Kidney glomerular epithelial cell (primary cell): ENCODE data around the gene POC1A.
A peak's percentile ranks its signal among the peaks of the same experiment; 100 is the strongest.
"Not testable (repeated sequence)": the region's sequence is repeated elsewhere in the genome, so short reads cannot be mapped to it uniquely, and the experiment has no call there.

Experiments
- DNase-seq: peaks from one replicate; lab custom pipeline; 2025; lab: John Stamatoyannopoulos, UW

Gene POC1A

GRCh38 chr3:52183786-52184445 lies 29.7 kb upstream of the POC1A start:
- no peak for DNase-seq

GRCh38 chr3:52182691-52183090 lies 28.5 kb upstream of the POC1A start:
- no peak for DNase-seq

- no peak for DNase-seq
Observed at GRCh38 chr3:52182196-52182595, 28.0 kb upstream of the POC1A start.

- no peak for DNase-seq
Observed at GRCh38 chr3:52181543-52181942, 27.3 kb upstream of the POC1A start.

GRCh38 chr3:52178537-52178936 lies 24.3 kb upstream of the POC1A start:
- DNase-seq: no peak

GRCh38 chr3:52178126-52178525 lies 23.9 kb upstream of the POC1A start:
- not testable (repeated sequence) for DNase-seq

- DNase-seq: no peak
Observed at GRCh38 chr3:52177701-52178042, 23.4 kb upstream of the POC1A start.

- no peak for DNase-seq
Observed at GRCh38 chr3:52176951-52177700, 22.9 kb upstream of the POC1A start.

- DNase-seq: no peak
Observed at GRCh38 chr3:52176180-52176752, 22.0 kb upstream of the POC1A start.

GRCh38 chr3:52175416-52176179 lies 21.4 kb upstream of the POC1A start:
- no peak for DNase-seq

- DNase-seq: no peak
Observed at GRCh38 chr3:52174896-52175295, 20.7 kb upstream of the POC1A start.

- no peak for DNase-seq
Observed at GRCh38 chr3:52173101-52173500, 18.9 kb upstream of the POC1A start.

GRCh38 chr3:52172262-52172757 lies 18.1 kb upstream of the POC1A start:
- no peak for DNase-seq

- no peak for DNase-seq
Observed at GRCh38 chr3:52171514-52172261, 17.5 kb upstream of the POC1A start.

GRCh38 chr3:52170217-52170616 lies 16.0 kb upstream of the POC1A start:
- DNase-seq: not testable (repeated sequence)

- no peak for DNase-seq
Observed at GRCh38 chr3:52167240-52167639, 13.0 kb upstream of the POC1A start.

- no peak for DNase-seq
Observed at GRCh38 chr3:52162250-52162872, 8.1 kb upstream of the POC1A start.

GRCh38 chr3:52159503-52159902 lies 5.3 kb upstream of the POC1A start:
- DNase-seq: no peak

GRCh38 chr3:52155912-52156311 lies 1.7 kb upstream of the POC1A start:
- no peak for DNase-seq

GRCh38 chr3:52153389-52154096 lies 680 bp downstream of the POC1A start:
- DNase-seq: peak; percentile 2

- DNase-seq: not testable (repeated sequence)
Observed at GRCh38 chr3:52151991-52152390, 2.2 kb downstream of the POC1A start.
